Measurements from ENCODE around the gene VKORC1L1.

The VKORC1L1 gene

GRCh38 chr7:65967361-65968155 lies 94.7 kb downstream of the VKORC1L1 start:
- H3K4me3 ChIP-seq (ENCODE audit: low read depth, low read length) = no peak overlapping the region
- TF ChIP-seq, protein P1, sequence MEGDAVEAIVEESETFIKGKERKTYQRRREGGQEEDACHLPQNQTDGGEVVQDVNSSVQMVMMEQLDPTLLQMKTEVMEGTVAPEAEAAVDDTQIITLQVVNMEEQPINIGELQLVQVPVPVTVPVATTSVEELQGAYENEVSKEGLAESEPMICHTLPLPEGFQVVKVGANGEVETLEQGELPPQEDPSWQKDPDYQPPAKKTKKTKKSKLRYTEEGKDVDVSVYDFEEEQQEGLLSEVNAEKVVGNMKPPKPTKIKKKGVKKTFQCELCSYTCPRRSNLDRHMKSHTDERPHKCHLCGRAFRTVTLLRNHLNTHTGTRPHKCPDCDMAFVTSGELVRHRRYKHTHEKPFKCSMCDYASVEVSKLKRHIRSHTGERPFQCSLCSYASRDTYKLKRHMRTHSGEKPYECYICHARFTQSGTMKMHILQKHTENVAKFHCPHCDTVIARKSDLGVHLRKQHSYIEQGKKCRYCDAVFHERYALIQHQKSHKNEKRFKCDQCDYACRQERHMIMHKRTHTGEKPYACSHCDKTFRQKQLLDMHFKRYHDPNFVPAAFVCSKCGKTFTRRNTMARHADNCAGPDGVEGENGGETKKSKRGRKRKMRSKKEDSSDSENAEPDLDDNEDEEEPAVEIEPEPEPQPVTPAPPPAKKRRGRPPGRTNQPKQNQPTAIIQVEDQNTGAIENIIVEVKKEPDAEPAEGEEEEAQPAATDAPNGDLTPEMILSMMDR (IDR thresholded peaks at IDR 0.05; ENCODE audit: control insufficient read depth, extremely low read depth, insufficient read depth) = no peak
- DNase-seq (ENCODE audit: low read depth) = no peak

- DNase-seq (ENCODE audit: low read depth) = no peak
- TF ChIP-seq, protein P1 (IDR thresholded peaks at IDR 0.05; ENCODE audit: control insufficient read depth, extremely low read depth, insufficient read depth) = no peak
- no peak overlapping the region for H3K4me3 ChIP-seq (ENCODE audit: low read depth, low read length)
Measured at GRCh38 chr7:65968256-65969185, 95.6 kb downstream of the VKORC1L1 start.

GRCh38 chr7:65971021-65971420 lies 98.1 kb downstream of the VKORC1L1 start:
- H3K4me3 ChIP-seq (ENCODE audit: low read depth, low read length) = no peak overlapping the region
- TF ChIP-seq, protein P1 (IDR thresholded peaks at IDR 0.05; ENCODE audit: control insufficient read depth, extremely low read depth, insufficient read depth) = no peak
- no peak for DNase-seq (ENCODE audit: low read depth)

- DNase-seq (ENCODE audit: low read depth) = no peak
- no peak overlapping the region for H3K4me3 ChIP-seq (ENCODE audit: low read depth, low read length)
- TF ChIP-seq, protein P1 (IDR thresholded peaks at IDR 0.05; ENCODE audit: control insufficient read depth, extremely low read depth, insufficient read depth) = no peak
Measured at GRCh38 chr7:65972976-65973375, 100.1 kb downstream of the VKORC1L1 start.

GRCh38 chr7:65974191-65974801 lies 101.4 kb downstream of the VKORC1L1 start:
- TF ChIP-seq, protein P1 (IDR thresholded peaks at IDR 0.05; ENCODE audit: control insufficient read depth, extremely low read depth, insufficient read depth) = no peak
- DNase-seq (ENCODE audit: low read depth) = no peak

GRCh38 chr7:65974876-65975275 lies 102.0 kb downstream of the VKORC1L1 start:
- H3K4me3 ChIP-seq (ENCODE audit: low read depth, low read length) = no peak overlapping the region
- DNase-seq (ENCODE audit: low read depth) = no peak
- TF ChIP-seq, protein P1 (IDR thresholded peaks at IDR 0.05; ENCODE audit: control insufficient read depth, extremely low read depth, insufficient read depth) = no peak

More at GRCh38 chr7:65974191-65974801, 101.4 kb downstream of the VKORC1L1 start:
- H3K4me3 ChIP-seq (ENCODE audit: low read depth, low read length) = no peak overlapping the region

All from LNCaP clone FGC (cell line).